ENCODE data around the gene FIGNL2.
"Not testable (repeated sequence)": the region's sequence is repeated elsewhere in the genome, so short reads cannot be mapped to it uniquely, and the experiment has no call there.

Gene FIGNL2

DNA sequence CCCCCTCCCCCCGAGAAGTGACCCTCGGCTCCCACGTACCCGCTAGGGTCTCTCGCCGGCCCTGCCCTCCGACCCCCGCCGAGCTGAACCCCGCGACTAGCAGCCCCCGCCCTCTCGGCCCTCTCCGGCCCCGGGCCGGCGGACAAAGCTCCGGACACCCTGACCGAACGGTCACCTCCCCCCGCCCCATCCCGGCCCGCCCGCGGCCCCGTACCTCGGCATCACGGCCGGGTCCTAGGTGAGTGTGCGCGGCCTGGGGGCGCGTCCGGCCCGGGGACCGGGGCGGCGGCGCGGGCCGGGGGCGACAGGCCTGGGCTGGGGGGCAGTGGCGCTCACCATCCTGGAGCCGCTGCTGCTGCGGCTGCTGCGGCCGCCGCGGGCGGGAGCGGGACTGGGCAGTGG, at the start of gene FIGNL2:
FIGNL2 (minus strand) TSS at position 393 of the 402 bp plus-strand sequence. CDS start 26,305 bp downstream, outside the sequence.
- no peak for TF ChIP-seq GATA1 (IDR thresholded peaks at IDR 0.05; ENCODE audit: low read depth, low read length)
- no peak for DNase-seq

DNA sequence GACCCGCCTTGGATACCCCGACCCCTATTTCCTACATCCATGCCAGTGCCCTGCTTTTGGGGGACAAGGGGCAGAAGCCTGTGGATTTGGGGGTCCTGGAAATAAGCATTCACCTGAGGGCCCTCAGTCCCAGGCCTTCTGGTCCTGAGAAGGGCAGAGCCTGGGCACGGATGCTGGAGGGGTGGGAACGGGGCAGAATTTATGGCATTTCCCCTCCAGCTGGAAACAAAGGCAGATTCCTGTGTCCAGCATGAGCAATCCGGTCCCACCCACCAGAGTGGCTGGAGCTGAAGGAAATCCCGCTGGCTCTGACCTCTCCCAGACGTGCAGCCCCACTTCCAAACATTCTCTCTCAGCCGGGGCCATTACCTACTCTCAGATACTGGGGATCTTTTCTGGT, 48.7 kb upstream of the FIGNL2 start:
- TF ChIP-seq GATA1 (IDR thresholded peaks at IDR 0.05; ENCODE audit: low read depth, low read length) (no peak), POLR2A (IDR thresholded peaks at IDR 0.05; ENCODE audit: low read length) (no peak)
- no peak for DNase-seq

GRCh38 chr12:51896236-51896635, 47.7 kb upstream of the FIGNL2 start:
- TF ChIP-seq POLR2A (IDR thresholded peaks at IDR 0.05; ENCODE audit: low read length) = no peak
- no peak for TF ChIP-seq GATA1 (IDR thresholded peaks at IDR 0.05; ENCODE audit: low read depth, low read length)
- DNase-seq = no peak

DNA sequence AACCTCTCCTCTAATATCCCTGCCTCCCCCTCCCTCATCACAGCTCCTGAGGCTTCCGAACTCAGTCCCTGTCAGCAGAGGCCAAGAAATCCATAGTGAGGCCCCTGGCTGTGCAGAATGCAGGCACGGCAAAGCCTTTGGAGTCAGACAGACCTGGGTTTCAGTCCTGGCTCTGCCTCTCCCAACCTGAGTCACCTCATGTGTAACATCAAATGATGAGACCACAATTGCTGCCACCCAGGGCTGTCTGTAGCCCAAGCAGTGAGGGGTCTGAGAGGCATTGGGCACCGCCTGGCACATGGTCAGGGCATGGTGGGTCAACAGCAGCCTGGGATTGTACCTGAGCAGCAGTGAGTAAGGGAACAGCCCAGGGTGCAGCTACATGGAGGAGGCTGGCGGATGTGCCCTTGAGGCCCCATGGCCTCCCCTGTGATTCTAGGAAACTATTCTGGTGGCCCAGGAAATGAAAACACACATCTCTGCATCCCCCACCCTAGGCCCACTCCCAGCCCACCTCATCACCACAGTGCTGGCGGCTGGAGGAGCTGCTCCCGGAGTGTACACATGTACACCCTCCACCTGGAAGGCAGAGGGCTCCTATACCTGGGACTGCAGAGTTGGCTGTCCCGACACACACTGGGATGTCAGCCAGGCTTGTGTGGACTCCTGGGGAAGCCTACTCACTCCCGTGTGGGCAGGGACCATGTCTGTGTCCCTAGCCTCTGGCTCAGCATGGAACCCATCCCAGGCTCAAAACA, 47.0 kb upstream of the FIGNL2 start:
- no peak for DNase-seq
- TF ChIP-seq GATA1 (IDR thresholded peaks at IDR 0.05; ENCODE audit: low read depth, low read length) = no peak
- no peak for TF ChIP-seq POLR2A (IDR thresholded peaks at IDR 0.05; ENCODE audit: low read length)

DNA sequence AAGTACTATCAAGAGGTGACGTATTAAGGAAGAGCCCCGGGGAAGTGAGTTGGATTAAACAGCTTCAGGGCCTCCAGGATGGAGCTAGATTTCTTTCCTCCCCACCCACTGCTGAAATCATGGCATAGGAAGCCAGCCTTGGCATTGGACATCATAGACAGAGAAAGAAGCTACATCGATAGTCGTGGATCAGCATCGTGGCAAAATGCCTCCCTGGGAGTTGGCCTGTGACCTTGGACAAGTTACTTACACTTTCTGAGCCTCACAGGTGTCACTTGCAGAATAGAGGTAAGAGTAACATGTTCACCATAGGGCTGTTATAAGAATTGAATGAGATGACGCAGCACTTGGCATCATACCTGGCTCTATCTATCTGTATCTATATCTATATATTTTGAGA, 45.3 kb upstream of the FIGNL2 start:
- DNase-seq = no peak
- TF ChIP-seq GATA1 (IDR thresholded peaks at IDR 0.05; ENCODE audit: low read depth, low read length) (no peak), POLR2A (IDR thresholded peaks at IDR 0.05; ENCODE audit: low read length) (no peak)

GRCh38 chr12:51891843-51892242, 43.3 kb upstream of the FIGNL2 start:
- TF ChIP-seq POLR2A (IDR thresholded peaks at IDR 0.05; ENCODE audit: low read length) (no peak), GATA1 (IDR thresholded peaks at IDR 0.05; ENCODE audit: low read depth, low read length) (no peak)
- DNase-seq = peak in 1 of 2 experiments; percentile 16

- TF ChIP-seq GATA1 (IDR thresholded peaks at IDR 0.05; ENCODE audit: low read depth, low read length) (no peak), POLR2A (IDR thresholded peaks at IDR 0.05; ENCODE audit: low read length) (no peak)
- no peak for DNase-seq
Measured at GRCh38 chr12:51890511-51891171, 42.1 kb upstream of the FIGNL2 start.

- TF ChIP-seq POLR2A (IDR thresholded peaks at IDR 0.05; ENCODE audit: low read length) = no peak
- no peak for TF ChIP-seq GATA1 (IDR thresholded peaks at IDR 0.05; ENCODE audit: low read depth, low read length)
- DNase-seq = no peak
Measured at GRCh38 chr12:51890133-51890464, 41.6 kb upstream of the FIGNL2 start.

- no peak for TF ChIP-seq GATA1 (IDR thresholded peaks at IDR 0.05; ENCODE audit: low read depth, low read length)
- TF ChIP-seq POLR2A (IDR thresholded peaks at IDR 0.05; ENCODE audit: low read length) = no peak
- peak in 1 of 2 experiments; percentile 10 for DNase-seq
Measured at GRCh38 chr12:51889216-51890132, 41.0 kb upstream of the FIGNL2 start.

GRCh38 chr12:51888316-51889215, 40.0 kb upstream of the FIGNL2 start:
- no peak for DNase-seq
- no peak for TF ChIP-seq POLR2A (IDR thresholded peaks at IDR 0.05; ENCODE audit: low read length)
- TF ChIP-seq GATA1 (IDR thresholded peaks at IDR 0.05; ENCODE audit: low read depth, low read length) = no peak

GRCh38 chr12:51887476-51888315, 39.2 kb upstream of the FIGNL2 start, which contains the start of gene ANKRD33:
Gene ANKRD33 (plus strand): TSS chr12:51888103. CDS start chr12:51888187, 84 bp downstream.
- TF ChIP-seq POLR2A (IDR thresholded peaks at IDR 0.05; ENCODE audit: low read length) (no peak), GATA1 (IDR thresholded peaks at IDR 0.05; ENCODE audit: low read depth, low read length) (no peak)
- DNase-seq = peak; percentile 35 to 69

- TF ChIP-seq POLR2A (IDR thresholded peaks at IDR 0.05; ENCODE audit: low read length) (no peak), GATA1 (IDR thresholded peaks at IDR 0.05; ENCODE audit: low read depth, low read length) (no peak)
- DNase-seq = peak in 1 of 2 experiments; percentile 63
Measured at GRCh38 chr12:51886021-51886710, 37.6 kb upstream of the FIGNL2 start.

GRCh38 chr12:51885294-51886020, 36.9 kb upstream of the FIGNL2 start:
- not testable (repeated sequence) for DNase-seq

Data from erythroblast (primary cell).